ENCODE data around the gene TFF1. TPM values are rescaled to one million over a fixed set of nuclear protein-coding genes. Genes with fewer than 3 reads are reported as not detected.
"Not testable (repeated sequence)": the region's sequence is repeated elsewhere in the genome, so short reads cannot be mapped to it uniquely, and the experiment has no call there.

Gene TFF1
- total RNA-seq, 4 donors from 2014 or later, result not detected

- ATAC-seq (ENCODE audit: low FRiP score), result no peak
- DNase-seq (ENCODE audit: low spot score), result no peak
- no peak for TF ChIP-seq CTCF (IDR thresholded peaks at IDR 0.05)
Measured at GRCh38 chr21:42411891-42412635, 45.7 kb upstream of the TFF1 start.

- DNase-seq (ENCODE audit: low spot score) (no peak), ATAC-seq (ENCODE audit: low FRiP score) (no peak)
- TF ChIP-seq CTCF (IDR thresholded peaks at IDR 0.05), result no peak
Measured at GRCh38 chr21:42411197-42411869, 45.0 kb upstream of the TFF1 start.

- DNase-seq (ENCODE audit: low spot score) (no peak), ATAC-seq (ENCODE audit: low FRiP score) (no peak)
- no peak for TF ChIP-seq CTCF (IDR thresholded peaks at IDR 0.05)
Measured at GRCh38 chr21:42409366-42409765, 43.0 kb upstream of the TFF1 start.

- not testable (repeated sequence) for DNase-seq (ENCODE audit: low spot score); ATAC-seq (ENCODE audit: low FRiP score)
Measured at GRCh38 chr21:42408718-42409117, 42.4 kb upstream of the TFF1 start.

GRCh38 chr21:42407476-42407875 lies 41.1 kb upstream of the TFF1 start:
- TF ChIP-seq CTCF (IDR thresholded peaks at IDR 0.05), result no peak
- no peak for ATAC-seq (ENCODE audit: low FRiP score)
- DNase-seq (ENCODE audit: low spot score), result no peak

- no peak for TF ChIP-seq CTCF (IDR thresholded peaks at IDR 0.05)
- ATAC-seq (ENCODE audit: low FRiP score) (no peak), DNase-seq (ENCODE audit: low spot score) (no peak)
Measured at GRCh38 chr21:42406866-42407265, 40.5 kb upstream of the TFF1 start.

GRCh38 chr21:42406201-42406621 lies 39.9 kb upstream of the TFF1 start:
- no peak for ATAC-seq (ENCODE audit: low FRiP score)

More at GRCh38 chr21:42406201-42406621, 39.9 kb upstream of the TFF1 start:
- no peak for TF ChIP-seq CTCF (IDR thresholded peaks at IDR 0.05)
- DNase-seq (ENCODE audit: low spot score), result no peak
